Ovary (tissue), 3 donors: ENCODE measurements around the gene ANTXR1.

Experiments used
- POLR2A ChIP-seq: fragments of 450-650 bp; IDR thresholded peaks from one replicate; pipeline ENCODE4 v1.6.1; 2017; ENCODE audit warnings: antibody characterized with exemption, mild to moderate bottlenecking, moderate library complexity
- TF ChIP-seq, protein P1 (sequence below), 3 donors: fragments of 450-650 bp in 2 of 3; fragments of 200-600 bp in 1 of 3; IDR thresholded peaks; one replicate each; pipeline versions ENCODE4 v1.5.1 to v1.8.0; 2016 to 2022; ENCODE audit warnings: antibody characterized with exemption in 3 of 3, mild to moderate bottlenecking in 1 of 3
- donor health status: DM: no; HTN: no; CAD: no.

DNA sequence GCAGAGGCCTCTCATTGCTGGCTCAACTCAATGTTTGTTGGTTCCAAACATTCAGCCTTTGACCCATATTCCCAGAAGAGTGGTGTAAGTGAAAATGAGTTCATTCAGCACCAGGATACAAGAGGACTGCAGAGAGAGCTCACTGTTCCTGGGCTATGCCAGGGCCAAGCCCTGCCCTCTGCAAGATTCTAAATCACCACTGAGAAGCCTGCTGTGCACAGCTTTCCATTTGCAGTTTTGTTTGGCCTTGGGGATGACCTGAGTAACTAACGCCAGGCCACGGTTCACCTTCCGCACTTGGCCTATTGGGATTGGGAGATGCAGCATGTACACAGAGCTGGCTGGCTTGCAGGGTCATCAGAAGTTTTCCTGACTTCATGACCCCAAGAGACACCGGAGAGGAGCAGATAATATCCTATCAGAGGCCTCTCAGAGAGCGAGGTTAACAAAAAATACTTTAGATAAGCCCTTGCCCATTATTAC lies 25.9 kb upstream of the ANTXR1 start:
- TF ChIP-seq, protein P1, sequence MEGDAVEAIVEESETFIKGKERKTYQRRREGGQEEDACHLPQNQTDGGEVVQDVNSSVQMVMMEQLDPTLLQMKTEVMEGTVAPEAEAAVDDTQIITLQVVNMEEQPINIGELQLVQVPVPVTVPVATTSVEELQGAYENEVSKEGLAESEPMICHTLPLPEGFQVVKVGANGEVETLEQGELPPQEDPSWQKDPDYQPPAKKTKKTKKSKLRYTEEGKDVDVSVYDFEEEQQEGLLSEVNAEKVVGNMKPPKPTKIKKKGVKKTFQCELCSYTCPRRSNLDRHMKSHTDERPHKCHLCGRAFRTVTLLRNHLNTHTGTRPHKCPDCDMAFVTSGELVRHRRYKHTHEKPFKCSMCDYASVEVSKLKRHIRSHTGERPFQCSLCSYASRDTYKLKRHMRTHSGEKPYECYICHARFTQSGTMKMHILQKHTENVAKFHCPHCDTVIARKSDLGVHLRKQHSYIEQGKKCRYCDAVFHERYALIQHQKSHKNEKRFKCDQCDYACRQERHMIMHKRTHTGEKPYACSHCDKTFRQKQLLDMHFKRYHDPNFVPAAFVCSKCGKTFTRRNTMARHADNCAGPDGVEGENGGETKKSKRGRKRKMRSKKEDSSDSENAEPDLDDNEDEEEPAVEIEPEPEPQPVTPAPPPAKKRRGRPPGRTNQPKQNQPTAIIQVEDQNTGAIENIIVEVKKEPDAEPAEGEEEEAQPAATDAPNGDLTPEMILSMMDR (IDR thresholded peaks at IDR 0.05) = no peak
- no peak for TF ChIP-seq POLR2A
